Omental fat pad (tissue), 4 donors: Measurements from ENCODE around the gene KRTCAP2. TPM values are rescaled to one million over a fixed set of nuclear protein-coding genes. Genes with fewer than 3 reads are reported as not detected.

Source experiments
- ATAC-seq: fragments of 150-250 bp; one replicate; pipeline ENCODE4 v1.9.1; 2016; ENCODE audit warnings: mild to moderate bottlenecking, moderate library complexity; ENCODE audit not compliant: low FRiP score
- DNase-seq: peaks from one replicate; pipeline ENCODE4 v3.0.0-alpha.2; 2019; ENCODE audit warnings: low spot score
- CTCF ChIP-seq, 3 donors: fragments of 450-650 bp; IDR thresholded peaks; one replicate each; pipeline ENCODE4 v1.5.1; 2016 to 2017; ENCODE audit warnings: antibody characterized with exemption in 3 of 3, mild to moderate bottlenecking in 3 of 3, moderate library complexity in 2 of 3
- total RNA-seq, 4 donors: library from RNA; depleted of rRNA; stranded (reverse); fragments of >200 nt; gene quantifications; one replicate each; pipeline ENCODE4 v1.1.0, GENCODE V29; 2016

KRTCAP2 gene
- total RNA-seq, 4 donors from 2014 or later: 77.9 to 171 (median 99.7) TPM

GRCh38 chr1:155178441-155179111 is 5.5 kb upstream of the KRTCAP2 start:
- ATAC-seq (no peak), DNase-seq (peak; percentile 18)
- no peak for TF ChIP-seq CTCF (IDR thresholded peaks at IDR 0.05)

GRCh38 chr1:155177918-155178281 is 4.8 kb upstream of the KRTCAP2 start:
- no peak for DNase-seq
- no peak for ATAC-seq
- TF ChIP-seq CTCF (IDR thresholded peaks at IDR 0.05): no peak

GRCh38 chr1:155177192-155177917 is 4.3 kb upstream of the KRTCAP2 start:
- TF ChIP-seq CTCF (IDR thresholded peaks at IDR 0.05): no peak
- ATAC-seq: no peak
- DNase-seq: no peak

GRCh38 chr1:155176544-155177071 is 3.5 kb upstream of the KRTCAP2 start:
- peak in 1 of 3 donors; percentile 80 for TF ChIP-seq CTCF (IDR thresholded peaks at IDR 0.05)
- ATAC-seq: peak; percentile 52
- DNase-seq: peak; percentile 97

- TF ChIP-seq CTCF (IDR thresholded peaks at IDR 0.05): no peak
- DNase-seq (no peak), ATAC-seq (no peak)
These were observed 2.8 kb upstream of the KRTCAP2 start for GRCh38 chr1:155175927-155176371.

- no peak for TF ChIP-seq CTCF (IDR thresholded peaks at IDR 0.05)
- DNase-seq (no peak), ATAC-seq (no peak)
These were observed 2.3 kb upstream of the KRTCAP2 start for GRCh38 chr1:155175281-155175926.
